ENCODE results near the gene INO80B.

DNA sequence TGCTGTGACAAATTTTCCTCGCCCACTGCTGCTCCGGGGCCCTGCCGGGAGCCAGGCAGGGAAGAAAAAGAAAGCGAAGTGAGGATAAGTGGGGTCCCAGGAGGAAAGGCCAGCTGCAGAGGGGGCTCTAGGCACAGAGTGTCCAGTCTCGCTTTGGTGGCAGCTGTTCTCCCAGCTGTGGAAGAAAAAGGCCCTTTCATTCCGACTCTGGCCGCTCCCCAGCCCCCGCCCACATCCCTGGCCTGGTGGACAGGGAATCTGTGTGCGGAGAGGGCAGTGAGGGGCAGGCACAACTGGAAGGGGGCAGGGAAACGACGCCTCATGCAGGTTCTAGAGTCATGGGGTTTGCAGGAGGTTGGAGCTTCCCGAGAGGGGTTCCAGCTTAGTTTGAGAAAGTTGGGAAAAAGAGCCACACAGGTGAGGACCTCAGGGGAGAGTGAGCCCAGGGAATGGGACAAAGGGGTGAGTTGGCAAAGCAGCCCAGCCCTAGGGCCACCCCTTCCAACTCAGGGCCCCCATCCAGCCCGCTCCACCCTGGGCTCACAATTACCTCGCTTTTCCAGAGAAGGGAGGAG lies 15.0 kb upstream of the INO80B start:
- TF ChIP-seq PCBP1 (IDR thresholded peaks at IDR 0.05; ENCODE audit: low read depth, low read length, poor library complexity, severe bottlenecking) (no peak), HNRNPK (IDR thresholded peaks at IDR 0.05; ENCODE audit: low read depth, low read length, poor library complexity, severe bottlenecking) (no peak), ELF4 (CRISPR knock-in tag; IDR thresholded peaks at IDR 0.05) (no peak), ZNF407 (IDR thresholded peaks at IDR 0.05; ENCODE audit: low read depth) (no peak)
- TF ChIP-seq, protein P1, sequence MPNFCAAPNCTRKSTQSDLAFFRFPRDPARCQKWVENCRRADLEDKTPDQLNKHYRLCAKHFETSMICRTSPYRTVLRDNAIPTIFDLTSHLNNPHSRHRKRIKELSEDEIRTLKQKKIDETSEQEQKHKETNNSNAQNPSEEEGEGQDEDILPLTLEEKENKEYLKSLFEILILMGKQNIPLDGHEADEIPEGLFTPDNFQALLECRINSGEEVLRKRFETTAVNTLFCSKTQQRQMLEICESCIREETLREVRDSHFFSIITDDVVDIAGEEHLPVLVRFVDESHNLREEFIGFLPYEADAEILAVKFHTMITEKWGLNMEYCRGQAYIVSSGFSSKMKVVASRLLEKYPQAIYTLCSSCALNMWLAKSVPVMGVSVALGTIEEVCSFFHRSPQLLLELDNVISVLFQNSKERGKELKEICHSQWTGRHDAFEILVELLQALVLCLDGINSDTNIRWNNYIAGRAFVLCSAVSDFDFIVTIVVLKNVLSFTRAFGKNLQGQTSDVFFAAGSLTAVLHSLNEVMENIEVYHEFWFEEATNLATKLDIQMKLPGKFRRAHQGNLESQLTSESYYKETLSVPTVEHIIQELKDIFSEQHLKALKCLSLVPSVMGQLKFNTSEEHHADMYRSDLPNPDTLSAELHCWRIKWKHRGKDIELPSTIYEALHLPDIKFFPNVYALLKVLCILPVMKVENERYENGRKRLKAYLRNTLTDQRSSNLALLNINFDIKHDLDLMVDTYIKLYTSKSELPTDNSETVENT (CRISPR knock-in tag; IDR thresholded peaks at IDR 0.05), result no peak
- TF ChIP-seq, protein P2, sequence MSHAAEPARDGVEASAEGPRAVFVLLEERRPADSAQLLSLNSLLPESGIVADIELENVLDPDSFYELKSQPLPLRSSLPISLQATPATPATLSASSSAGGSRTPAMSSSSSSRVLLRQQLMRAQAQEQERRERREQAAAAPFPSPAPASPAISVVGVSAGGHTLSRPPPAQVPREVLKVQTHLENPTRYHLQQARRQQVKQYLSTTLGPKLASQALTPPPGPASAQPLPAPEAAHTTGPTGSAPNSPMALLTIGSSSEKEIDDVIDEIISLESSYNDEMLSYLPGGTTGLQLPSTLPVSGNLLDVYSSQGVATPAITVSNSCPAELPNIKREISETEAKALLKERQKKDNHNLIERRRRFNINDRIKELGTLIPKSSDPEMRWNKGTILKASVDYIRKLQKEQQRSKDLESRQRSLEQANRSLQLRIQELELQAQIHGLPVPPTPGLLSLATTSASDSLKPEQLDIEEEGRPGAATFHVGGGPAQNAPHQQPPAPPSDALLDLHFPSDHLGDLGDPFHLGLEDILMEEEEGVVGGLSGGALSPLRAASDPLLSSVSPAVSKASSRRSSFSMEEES (CRISPR knock-in tag; IDR thresholded peaks at IDR 0.05), result no peak

Data from K562 (cell line).